Measurements from ENCODE around the gene SRRM5.
A peak's percentile ranks its signal among the peaks of the same experiment; 100 is the strongest.

Gene SRRM5

DNA sequence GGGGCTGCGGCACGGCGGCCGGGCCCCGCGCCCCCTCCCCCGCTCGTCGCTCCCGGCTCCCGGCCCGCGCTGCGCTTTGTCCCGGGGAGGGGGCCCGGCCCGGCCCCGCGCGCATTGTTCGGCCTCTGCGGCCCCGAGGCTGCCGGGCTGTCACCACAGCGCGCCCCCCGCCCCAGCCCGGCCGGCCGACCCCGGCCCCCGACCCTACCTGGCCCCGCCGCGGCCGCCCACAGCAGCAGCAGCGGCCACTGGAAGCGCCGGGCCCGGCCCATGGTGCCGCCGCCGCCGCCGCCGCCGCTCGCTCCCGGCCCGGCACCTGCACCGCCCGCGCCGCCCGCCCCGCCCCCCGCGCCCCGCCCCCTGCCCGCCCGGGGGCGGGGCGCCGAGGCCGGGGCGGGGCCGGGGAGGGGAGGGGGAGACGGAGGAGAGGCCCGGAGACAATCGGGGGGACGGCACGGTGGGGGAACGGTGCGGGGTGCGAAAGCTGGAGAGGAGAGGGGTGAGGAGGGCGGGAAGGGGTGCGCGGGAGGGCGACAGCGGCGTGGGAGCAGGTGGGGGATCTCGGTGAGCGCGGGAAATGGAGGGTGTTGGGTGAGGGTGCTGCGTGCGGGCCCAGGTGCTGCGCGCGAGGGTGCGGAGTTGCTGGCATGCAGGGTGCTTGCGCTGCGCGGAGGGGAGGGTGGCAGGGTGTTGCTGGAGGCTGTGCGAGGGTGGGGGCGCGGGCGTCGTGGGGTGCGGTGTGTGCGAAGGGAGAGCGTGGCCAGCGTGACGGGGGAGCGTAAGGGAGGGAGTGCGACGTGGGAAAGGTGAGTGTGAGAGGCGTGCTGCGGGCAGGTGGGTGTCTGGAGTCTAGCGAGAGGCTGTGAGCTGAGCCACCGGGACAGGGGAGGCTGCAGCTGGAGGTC is 27.9 kb downstream of the SRRM5 start, which contains the start of gene CADM4:
Gene CADM4 (minus strand): TSS at position 332 of the 905 bp plus-strand sequence. CDS start 60 bp downstream, at position 272.
- DNase-seq (ENCODE audit: low read depth): peak; percentile 9

GRCh38 chr19:43640424-43640757 is 28.5 kb downstream of the SRRM5 start:
- no peak overlapping the region for H3K4me3 ChIP-seq (ENCODE audit: low read depth, low read length)
- DNase-seq (ENCODE audit: low read depth): no peak
- TF ChIP-seq MAX (IDR thresholded peaks at IDR 0.05; ENCODE audit: low read depth, low read length) (no peak), MYC (IDR thresholded peaks at IDR 0.05; ENCODE audit: low read depth, low read length) (no peak), POLR2A (IDR thresholded peaks at IDR 0.05; ENCODE audit: extremely low read depth, insufficient read length) (no peak)
- TF ChIP-seq, protein P1, sequence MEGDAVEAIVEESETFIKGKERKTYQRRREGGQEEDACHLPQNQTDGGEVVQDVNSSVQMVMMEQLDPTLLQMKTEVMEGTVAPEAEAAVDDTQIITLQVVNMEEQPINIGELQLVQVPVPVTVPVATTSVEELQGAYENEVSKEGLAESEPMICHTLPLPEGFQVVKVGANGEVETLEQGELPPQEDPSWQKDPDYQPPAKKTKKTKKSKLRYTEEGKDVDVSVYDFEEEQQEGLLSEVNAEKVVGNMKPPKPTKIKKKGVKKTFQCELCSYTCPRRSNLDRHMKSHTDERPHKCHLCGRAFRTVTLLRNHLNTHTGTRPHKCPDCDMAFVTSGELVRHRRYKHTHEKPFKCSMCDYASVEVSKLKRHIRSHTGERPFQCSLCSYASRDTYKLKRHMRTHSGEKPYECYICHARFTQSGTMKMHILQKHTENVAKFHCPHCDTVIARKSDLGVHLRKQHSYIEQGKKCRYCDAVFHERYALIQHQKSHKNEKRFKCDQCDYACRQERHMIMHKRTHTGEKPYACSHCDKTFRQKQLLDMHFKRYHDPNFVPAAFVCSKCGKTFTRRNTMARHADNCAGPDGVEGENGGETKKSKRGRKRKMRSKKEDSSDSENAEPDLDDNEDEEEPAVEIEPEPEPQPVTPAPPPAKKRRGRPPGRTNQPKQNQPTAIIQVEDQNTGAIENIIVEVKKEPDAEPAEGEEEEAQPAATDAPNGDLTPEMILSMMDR (IDR thresholded peaks at IDR 0.05; ENCODE audit: low read depth, low read length): no peak

More for the DNA sequence above, 27.9 kb downstream of the SRRM5 start, which contains the start of gene CADM4:
- TF ChIP-seq, protein P1 (IDR thresholded peaks at IDR 0.05; ENCODE audit: low read depth, low read length): no peak
- H3K4me3 ChIP-seq (ENCODE audit: low read depth, low read length): no peak within 1 kb of the TSS

DNA sequence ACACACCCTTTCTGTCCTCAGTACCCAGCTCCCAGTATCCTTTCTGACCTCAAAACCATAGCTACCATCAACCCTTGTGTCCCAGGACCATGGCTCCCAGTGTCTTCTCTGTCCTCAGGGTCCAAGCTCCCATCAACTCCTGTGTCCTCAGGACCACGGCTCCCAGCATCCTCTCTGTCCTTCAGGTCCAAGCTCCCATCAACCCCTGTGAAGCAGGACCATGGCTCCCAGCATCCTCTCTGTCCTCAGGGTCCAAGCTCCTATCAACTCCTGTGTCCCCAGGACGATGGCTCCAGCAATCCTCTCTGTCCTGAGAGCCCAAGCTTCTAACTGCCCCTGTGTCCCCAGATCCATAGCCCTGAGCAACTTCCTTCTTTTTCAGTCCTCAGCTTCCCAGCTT is 29.4 kb downstream of the SRRM5 start:
- TF ChIP-seq, protein P1 (IDR thresholded peaks at IDR 0.05; ENCODE audit: low read depth, low read length): no peak
- no peak for TF ChIP-seq POLR2A (IDR thresholded peaks at IDR 0.05; ENCODE audit: extremely low read depth, insufficient read length)
- no peak for TF ChIP-seq MYC (IDR thresholded peaks at IDR 0.05; ENCODE audit: low read depth, low read length)
- TF ChIP-seq MAX (IDR thresholded peaks at IDR 0.05; ENCODE audit: low read depth, low read length): no peak
- peak; percentile 20 for DNase-seq (ENCODE audit: low read depth)
- no peak overlapping the region for H3K4me3 ChIP-seq (ENCODE audit: low read depth, low read length)

GRCh38 chr19:43642531-43642930 is 30.6 kb downstream of the SRRM5 start:
- TF ChIP-seq MAX (IDR thresholded peaks at IDR 0.05; ENCODE audit: low read depth, low read length) (no peak), MYC (IDR thresholded peaks at IDR 0.05; ENCODE audit: low read depth, low read length) (no peak), POLR2A (IDR thresholded peaks at IDR 0.05; ENCODE audit: extremely low read depth, insufficient read length) (no peak)
- TF ChIP-seq, protein P1 (IDR thresholded peaks at IDR 0.05; ENCODE audit: low read depth, low read length): no peak
- H3K4me3 ChIP-seq (ENCODE audit: low read depth, low read length): no peak overlapping the region
- no peak for DNase-seq (ENCODE audit: low read depth)

GRCh38 chr19:43643326-43643725 is 31.4 kb downstream of the SRRM5 start:
- no peak for TF ChIP-seq MAX (IDR thresholded peaks at IDR 0.05; ENCODE audit: low read depth, low read length)
- no peak for TF ChIP-seq MYC (IDR thresholded peaks at IDR 0.05; ENCODE audit: low read depth, low read length)
- TF ChIP-seq POLR2A (IDR thresholded peaks at IDR 0.05; ENCODE audit: extremely low read depth, insufficient read length): no peak
- TF ChIP-seq, protein P1 (IDR thresholded peaks at IDR 0.05; ENCODE audit: low read depth, low read length): no peak
- H3K4me3 ChIP-seq (ENCODE audit: low read depth, low read length): no peak overlapping the region
- DNase-seq (ENCODE audit: low read depth): no peak

All from NB4 (cell line).